ENCODE measurements around the gene HLTF. TPM values are rescaled to one million over a fixed set of nuclear protein-coding genes. Genes with fewer than 3 reads are reported as not detected.
"Not testable (repeated sequence)": the region's sequence is repeated elsewhere in the genome, so short reads cannot be mapped to it uniquely, and the experiment has no call there.

HLTF gene
- polyA plus RNA-seq, 1 donor, result 19.3 TPM

- peak; percentile 72 for DNase-seq
Measured at GRCh38 chr3:148991219-148992026, 94.9 kb downstream of the HLTF start, which contains the start of gene GYG1. Gene GYG1 (plus strand): TSS chr3:148991540. CDS start chr3:148991641, 101 bp downstream.

GRCh38 chr3:148990236-148990635, 96.1 kb downstream of the HLTF start:
- DNase-seq, result no peak

- not testable (repeated sequence) for DNase-seq
Measured at GRCh38 chr3:148987551-148987950, 98.8 kb downstream of the HLTF start.

GRCh38 chr3:148981273-148981672, 105.1 kb downstream of the HLTF start:
- no peak for DNase-seq

Other genes starting within 250 kb of the HLTF start
- 1.1 TPM for gene CPA3, start 221.2 kb downstream of the HLTF start, polyA plus RNA-seq (ENCODE audit: insufficient read length)
- 76.5 TPM for gene GYG1, start 95.0 kb downstream of the HLTF start, polyA plus RNA-seq (ENCODE audit: insufficient read length)
- 13.5 TPM for gene HPS3, start 43.1 kb upstream of the HLTF start, polyA plus RNA-seq (ENCODE audit: insufficient read length)
- 2.1 TPM for gene CP, start 135.3 kb upstream of the HLTF start, polyA plus RNA-seq (ENCODE audit: insufficient read length)
- gene TM4SF18, start 247.1 kb upstream of the HLTF start, polyA plus RNA-seq (ENCODE audit: insufficient read length), result 12.9 TPM